MCF 10A (cell line): ENCODE results near the gene SETD3. TPM values are rescaled to one million over a fixed set of nuclear protein-coding genes. Genes with fewer than 3 reads are reported as not detected.

Experiments used
- BruUV-seq: library from RNA; stranded (reverse); fragments of 400-500 nt; replicated peaks from 2 replicates; lab custom pipeline; 2021; lab: Mats Ljungman, UMichigan
- CTCF ChIA-PET: fragments of 300-600 bp; sonication (Branson Sonifier 250); formaldehyde crosslinking; extraction: SDS; loops from one replicate; lab custom pipeline; 2021; ENCODE audit warnings: antibody characterized with exemption, inconsistent platforms; lab: Yijun Ruan, JAX
- POLR2A ChIA-PET: fragments of 300-600, 350-650 bp; sonication (Branson Sonifier 250); formaldehyde crosslinking; extraction: SDS; loops from one replicate; lab custom pipeline; 2020; ENCODE audit warnings: antibody characterized with exemption, inconsistent platforms; lab: Yijun Ruan, JAX
- DNase-seq: peaks from one replicate; pipeline ENCODE4 v3.0.0-alpha.2; 2018; ENCODE audit not compliant: unreplicated experiment
- H3K27ac Mint-ChIP-seq: one replicate; pipeline ENCODE4 v1.8.0; 2022; ENCODE audit warnings: mild to moderate bottlenecking, low read depth, mixed read lengths; ENCODE audit not compliant: unreplicated experiment
- H3K27me3 Mint-ChIP-seq: one replicate; pipeline ENCODE4 v1.8.0; 2022; ENCODE audit warnings: mixed read lengths; ENCODE audit not compliant: insufficient read depth, unreplicated experiment
- H3K36me3 Mint-ChIP-seq: one replicate; pipeline ENCODE4 v1.8.0; 2022; ENCODE audit warnings: mild to moderate bottlenecking, moderate library complexity, mixed read lengths; ENCODE audit not compliant: insufficient read depth, unreplicated experiment
- H3K4me1 Mint-ChIP-seq: one replicate; pipeline ENCODE4 v1.8.0; 2022; ENCODE audit warnings: mixed read lengths; ENCODE audit not compliant: insufficient read depth, unreplicated experiment
- H3K4me3 Mint-ChIP-seq: one replicate; pipeline ENCODE4 v1.8.0; 2022; ENCODE audit warnings: mild to moderate bottlenecking, moderate library complexity, mixed read lengths; ENCODE audit not compliant: unreplicated experiment
- H3K9me3 Mint-ChIP-seq: one replicate; pipeline ENCODE4 v1.8.0; 2022; ENCODE audit warnings: mixed read lengths; ENCODE audit not compliant: unreplicated experiment
- CTCF ChIP-seq: fragments of 200-600 bp; IDR thresholded peaks from one replicate; pipeline ENCODE4 v1.8.0; 2022; ENCODE audit warnings: antibody characterized with exemption, mild to moderate bottlenecking; ENCODE audit not compliant: unreplicated experiment
- intact Hi-C: fragments of 100-400 bp; cut with micrococcal nuclease; formaldehyde crosslinking; loops from 2 replicates; pipeline ENCODE4 v1.14.1; 2022
- total RNA-seq: library from RNA; stranded (reverse); gene quantifications from 2 replicates; pipeline ENCODE4 v1.2.3, GENCODE V29; 2022

SETD3 gene
- total RNA-seq, 1 experiment from 2014 or later, result 50.6 TPM

DNA sequence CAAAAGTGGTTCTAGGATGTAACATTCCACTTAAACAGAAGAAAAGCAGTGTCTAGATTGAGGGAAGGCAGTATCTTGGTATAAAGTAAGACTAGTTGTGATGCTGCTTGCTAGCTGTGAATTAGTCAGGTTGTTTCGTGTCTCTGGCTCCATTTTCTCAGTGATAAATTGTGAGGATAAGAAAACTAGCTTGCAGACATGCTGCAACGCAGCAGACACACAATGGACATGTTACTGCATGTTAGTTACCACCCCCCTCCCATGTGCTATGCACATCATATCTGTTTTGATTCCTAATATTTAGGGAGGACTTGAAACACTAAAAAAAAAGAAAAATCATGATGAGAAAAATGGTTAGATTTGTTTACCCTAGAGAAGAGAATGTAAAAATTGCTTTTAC lies 3.4 kb upstream of the SETD3 start:
- Mint-ChIP-seq H3K4me3 (peak overlapping the region; percentile 95), H3K4me1 (peaks cover 39% of the 10 kb centered on the region), H3K27me3 (no peaks in the 10 kb centered on the region), H3K9me3 (no peaks in the 10 kb centered on the region), H3K36me3 (peaks cover 16% of the 10 kb centered on the region), H3K27ac (peak overlapping the region; percentile 67)
- ChIA-PET POLR2A (interaction anchor here (0.6 to 2.0 kb wide), 3 partner anchors 11 to 150 kb away, joined by 3 to 7 read pairs (median 3); no protein-coding TSS in a partner anchor), CTCF (interaction anchor here (0.6 to 1.5 kb wide), 3 partner anchors 29 to 119 kb away, joined by 3 to 4 read pairs (median 4); no protein-coding TSS in a partner anchor)
- TF ChIP-seq CTCF, result no peak
- intact Hi-C loops, result no loop called here
- BruUV-seq, result no TSS peak
- DNase-seq, result peak; percentile 18

GRCh38 chr14:99481745-99482099 lies 1.1 kb upstream of the SETD3 start:
- ChIA-PET POLR2A (interaction anchor here (0.7 to 4.7 kb wide), 19 partner anchors 9 to 733 kb away, joined by 3 to 32 read pairs (median 5); partner anchors contain the start of gene CCDC85C), CTCF (interaction anchor here (0.6 kb wide), 2 partner anchors 130 to 494 kb away, joined by 3 read pairs; no protein-coding TSS in a partner anchor)
- Mint-ChIP-seq H3K4me3 (peak overlapping the region; percentile 95), H3K9me3 (no peaks in the 10 kb centered on the region), H3K27ac (peak overlapping the region; percentile 97), H3K4me1 (peaks cover 43% of the 10 kb centered on the region), H3K27me3 (no peaks in the 10 kb centered on the region), H3K36me3 (peaks cover 16% of the 10 kb centered on the region)
- intact Hi-C loops, result no loop called here
- TF ChIP-seq CTCF, result no peak
- BruUV-seq, result no TSS peak
- DNase-seq, result peak; percentile 24

DNA sequence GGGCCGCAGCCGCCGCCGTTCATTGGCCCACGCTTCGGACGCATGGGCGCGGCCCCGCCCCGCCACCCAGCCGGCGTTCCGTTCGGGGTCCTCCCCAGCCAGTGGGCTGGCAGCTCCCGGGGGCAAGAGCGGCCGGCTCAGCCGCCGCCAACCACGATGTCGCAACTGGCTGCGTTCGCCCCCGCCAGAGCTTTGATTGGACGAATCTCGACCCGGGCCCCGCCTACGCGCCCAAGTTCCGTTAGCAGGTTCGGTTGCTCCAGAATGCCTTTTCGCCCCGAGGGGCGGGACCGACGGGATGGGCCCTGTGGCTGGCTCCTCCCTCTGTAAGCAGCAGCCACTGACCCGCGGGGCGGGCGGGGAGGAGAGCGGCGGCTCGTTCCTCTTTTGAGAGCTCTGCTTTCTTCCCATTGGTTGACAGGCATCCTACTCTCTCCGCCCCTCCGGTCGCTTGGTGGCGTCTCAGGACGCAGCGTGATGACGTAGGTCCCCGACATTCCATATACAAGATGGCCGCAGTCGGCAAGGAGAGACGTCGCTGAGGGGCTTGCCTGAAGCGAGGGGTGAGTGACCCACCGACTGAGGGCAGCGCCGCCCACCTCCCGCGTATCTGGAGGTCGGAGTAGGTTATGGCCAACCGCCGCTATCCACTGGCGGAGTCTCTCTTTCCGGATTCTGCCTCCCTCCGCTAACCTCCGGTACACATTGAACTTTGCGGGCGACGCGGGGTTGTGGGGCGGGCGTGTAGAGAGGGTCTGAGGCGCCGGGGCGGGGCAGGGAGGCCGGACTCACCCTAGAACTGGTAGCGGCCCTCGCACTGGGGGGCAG lies 472 bp upstream of the SETD3 start, which contains the start of gene CCNK:
TSS of gene CCNK (plus strand) at position 493 of the 828 bp plus-strand sequence. CDS start 11,269 bp downstream, outside the sequence.
- ChIA-PET POLR2A (interaction anchor here (0.6 to 4.7 kb wide), 34 partner anchors 9 to 983 kb away, joined by 3 to 32 read pairs (median 4); partner anchors contain the start of genes CCDC85C and CYP46A1), CTCF (interaction anchor here (0.6 to 1.1 kb wide), 4 partner anchors 131 to 494 kb away, joined by 3 to 4 read pairs (median 3); no protein-coding TSS in a partner anchor)
- Mint-ChIP-seq H3K27me3 (no peaks in the 10 kb centered on the region), H3K4me1 (peaks cover 38% of the 10 kb centered on the region), H3K4me3 (peak within 1 kb of the TSS; percentile 95), H3K27ac (peak within 1 kb of the TSS; percentile 97), H3K36me3 (peaks cover 16% of the 10 kb centered on the region), H3K9me3 (no peaks in the 10 kb centered on the region)
- no peak for TF ChIP-seq CTCF
- intact Hi-C loops, result no loop called here
- peak; percentile 99 for DNase-seq
- BruUV-seq, result no TSS peak
